ENCODE data around the gene P2RX5.

P2RX5 gene

DNA sequence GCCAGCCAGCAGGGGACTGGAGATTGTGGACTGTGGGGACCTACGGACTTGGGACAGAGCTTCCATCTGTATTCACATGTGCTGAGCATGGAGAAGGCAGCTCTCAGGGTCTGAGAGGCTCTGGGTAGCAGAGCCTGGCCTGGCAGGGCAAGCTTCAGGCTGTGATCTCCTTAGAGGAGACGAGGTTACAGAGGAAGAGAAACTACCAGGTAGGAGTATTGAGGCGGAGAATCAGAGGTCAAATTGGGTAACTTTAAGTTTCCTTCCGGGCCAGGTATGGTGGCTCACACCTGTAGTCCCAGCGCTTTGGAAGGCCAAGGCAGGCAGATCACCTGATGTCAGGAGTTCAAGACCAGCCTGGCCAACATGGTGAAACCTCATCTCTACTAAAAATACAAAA is 50.6 kb downstream of the P2RX5 start:
- H3K4me1 ChIP-seq (ENCODE audit: control insufficient read depth, insufficient read depth, low read length): peaks cover 2% of the 10 kb centered on the region
- H3K27me3 ChIP-seq (ENCODE audit: control insufficient read depth, insufficient read depth, low read length): no peaks in the 10 kb centered on the region
- H3K4me3 ChIP-seq (ENCODE audit: low read depth, low read length): no peak overlapping the region
- no peak overlapping the region for H3K9ac ChIP-seq (ENCODE audit: low read depth, low read length)
- peaks cover 12% of the 10 kb centered on the region for H3K36me3 ChIP-seq (ENCODE audit: control insufficient read depth, insufficient read depth, low read length)
- no peaks in the 10 kb centered on the region for H3K9me3 ChIP-seq (ENCODE audit: control insufficient read depth, insufficient read depth, low read length)

DNA sequence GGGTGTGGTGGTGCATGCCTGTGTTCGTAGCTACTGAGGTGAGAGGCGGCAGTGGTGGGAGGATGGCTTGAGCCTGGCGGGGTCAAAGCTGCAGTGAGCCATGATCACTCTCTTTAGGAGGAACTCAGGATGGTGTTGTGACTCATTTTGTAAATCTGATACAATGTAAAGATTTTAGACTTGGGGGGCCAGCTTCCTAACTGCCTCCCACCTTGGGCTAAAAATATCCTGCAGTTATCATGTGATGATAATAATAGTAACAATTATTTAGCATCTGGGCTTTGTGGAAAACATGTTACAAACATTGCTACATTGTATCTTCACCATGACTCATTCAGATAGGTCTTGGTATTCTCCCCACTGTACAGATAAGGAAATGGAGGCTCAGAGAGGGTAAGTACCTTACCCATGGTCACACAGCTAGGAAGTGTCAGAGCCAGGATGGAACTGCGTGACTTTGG is 52.0 kb downstream of the P2RX5 start:
- H3K36me3 ChIP-seq (ENCODE audit: control insufficient read depth, insufficient read depth, low read length): peaks cover 15% of the 10 kb centered on the region
- H3K4me1 ChIP-seq (ENCODE audit: control insufficient read depth, insufficient read depth, low read length): peaks cover 2% of the 10 kb centered on the region
- H3K4me3 ChIP-seq (ENCODE audit: low read depth, low read length): no peak overlapping the region
- no peak overlapping the region for H3K9ac ChIP-seq (ENCODE audit: low read depth, low read length)
- no peaks in the 10 kb centered on the region for H3K9me3 ChIP-seq (ENCODE audit: control insufficient read depth, insufficient read depth, low read length)
- H3K27me3 ChIP-seq (ENCODE audit: control insufficient read depth, insufficient read depth, low read length): no peaks in the 10 kb centered on the region

DNA sequence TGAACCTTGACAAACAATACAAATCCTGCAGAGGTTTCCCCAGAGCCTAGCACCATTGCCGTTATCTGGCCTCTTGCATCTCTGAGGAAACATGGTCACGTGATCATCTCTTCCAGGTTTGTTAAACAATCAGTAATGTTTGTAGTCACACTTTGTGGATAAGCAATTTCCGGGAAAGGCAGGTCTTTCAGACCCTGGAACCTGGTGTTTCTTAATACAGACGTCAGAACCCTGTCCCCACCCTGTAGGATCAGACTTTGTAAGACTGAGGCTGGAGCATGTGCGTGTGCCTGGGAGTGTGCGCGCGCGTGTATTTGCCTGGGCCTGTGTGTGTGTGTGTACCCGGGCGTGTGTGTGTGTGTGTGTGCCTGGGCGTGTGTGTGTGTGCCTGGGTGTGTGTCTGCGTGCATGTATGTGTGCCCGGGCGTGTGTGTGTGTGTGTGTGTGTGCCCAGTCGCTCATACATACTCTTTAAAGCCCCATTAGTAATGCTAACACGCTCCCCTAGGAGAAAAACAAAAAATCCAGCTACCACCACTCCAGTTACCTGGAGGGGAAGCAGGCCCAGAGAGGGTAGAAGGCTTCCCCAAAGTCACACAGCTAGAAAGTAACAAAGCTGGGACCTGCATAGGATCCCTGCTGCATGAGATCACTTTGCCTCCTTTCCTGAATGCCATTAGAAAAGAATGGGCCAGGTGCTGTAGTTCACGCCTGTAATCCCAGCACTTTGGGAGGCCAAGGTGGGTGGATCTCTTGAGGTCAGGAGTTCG is 54.1 kb downstream of the P2RX5 start:
- H3K4me1 ChIP-seq (ENCODE audit: control insufficient read depth, insufficient read depth, low read length): peaks cover 2% of the 10 kb centered on the region
- H3K4me3 ChIP-seq (ENCODE audit: low read depth, low read length): no peak overlapping the region
- H3K36me3 ChIP-seq (ENCODE audit: control insufficient read depth, insufficient read depth, low read length): peaks cover 13% of the 10 kb centered on the region
- no peaks in the 10 kb centered on the region for H3K27me3 ChIP-seq (ENCODE audit: control insufficient read depth, insufficient read depth, low read length)
- no peak overlapping the region for H3K9ac ChIP-seq (ENCODE audit: low read depth, low read length)
- no peaks in the 10 kb centered on the region for H3K9me3 ChIP-seq (ENCODE audit: control insufficient read depth, insufficient read depth, low read length)

DNA sequence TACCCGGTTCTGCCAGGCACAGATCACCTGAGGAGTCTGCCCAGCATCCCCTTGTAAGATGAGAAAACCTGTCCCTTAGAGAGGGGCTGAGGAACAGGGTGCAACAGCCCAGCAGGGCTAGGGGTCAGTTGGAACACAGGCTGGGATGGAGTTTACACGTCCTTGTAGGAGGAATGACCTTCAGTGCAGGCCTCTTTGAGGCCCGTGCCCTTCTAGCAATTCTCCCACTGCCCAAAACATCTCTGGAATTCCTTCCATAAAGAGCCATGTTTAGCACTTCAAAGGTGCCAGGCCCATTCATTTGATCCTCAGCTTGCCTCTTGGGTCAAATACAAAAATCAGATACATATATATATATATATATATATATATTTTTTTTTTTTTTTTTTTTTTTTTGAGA is 54.9 kb downstream of the P2RX5 start:
- H3K9ac ChIP-seq (ENCODE audit: low read depth, low read length): peak overlapping the region; percentile 24
- no peaks in the 10 kb centered on the region for H3K9me3 ChIP-seq (ENCODE audit: control insufficient read depth, insufficient read depth, low read length)
- no peak overlapping the region for H3K4me3 ChIP-seq (ENCODE audit: low read depth, low read length)
- H3K36me3 ChIP-seq (ENCODE audit: control insufficient read depth, insufficient read depth, low read length): peaks cover 13% of the 10 kb centered on the region
- H3K4me1 ChIP-seq (ENCODE audit: control insufficient read depth, insufficient read depth, low read length): peaks cover 2% of the 10 kb centered on the region
- H3K27me3 ChIP-seq (ENCODE audit: control insufficient read depth, insufficient read depth, low read length): no peaks in the 10 kb centered on the region

DNA sequence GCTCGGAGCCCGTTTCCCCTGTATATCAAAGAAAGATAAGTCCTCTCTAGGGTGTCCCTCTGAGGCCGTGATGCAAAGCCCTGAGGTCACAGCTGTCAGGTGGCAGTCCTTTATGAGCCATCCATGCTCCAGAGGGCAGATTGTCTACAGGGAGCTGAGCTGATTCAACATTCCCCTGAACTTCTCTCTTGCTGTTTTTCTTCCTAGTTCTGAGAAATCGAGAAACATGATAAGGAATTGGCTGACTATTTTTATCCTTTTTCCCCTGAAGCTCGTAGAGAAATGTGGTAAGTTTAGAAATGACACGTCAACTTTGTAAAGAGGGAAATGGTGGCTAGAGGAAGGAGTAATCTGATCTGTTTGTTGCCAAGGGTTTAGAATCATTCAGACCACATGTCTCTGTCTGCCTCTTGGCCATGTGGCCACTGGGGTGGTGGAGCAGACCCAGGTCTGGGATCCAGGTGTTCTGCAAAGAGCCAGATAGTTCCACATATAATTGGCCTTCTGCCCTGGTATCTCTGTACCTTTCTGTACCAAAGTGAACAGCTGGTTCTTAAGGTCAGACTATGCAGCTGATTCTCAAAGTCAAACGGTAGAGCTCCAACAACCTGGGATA is 55.9 kb downstream of the P2RX5 start:
- H3K27me3 ChIP-seq (ENCODE audit: control insufficient read depth, insufficient read depth, low read length): no peaks in the 10 kb centered on the region
- peaks cover 4% of the 10 kb centered on the region for H3K4me1 ChIP-seq (ENCODE audit: control insufficient read depth, insufficient read depth, low read length)
- H3K9ac ChIP-seq (ENCODE audit: low read depth, low read length): no peak overlapping the region
- no peak overlapping the region for H3K4me3 ChIP-seq (ENCODE audit: low read depth, low read length)
- peaks cover 16% of the 10 kb centered on the region for H3K36me3 ChIP-seq (ENCODE audit: control insufficient read depth, insufficient read depth, low read length)
- H3K9me3 ChIP-seq (ENCODE audit: control insufficient read depth, insufficient read depth, low read length): no peaks in the 10 kb centered on the region

DNA sequence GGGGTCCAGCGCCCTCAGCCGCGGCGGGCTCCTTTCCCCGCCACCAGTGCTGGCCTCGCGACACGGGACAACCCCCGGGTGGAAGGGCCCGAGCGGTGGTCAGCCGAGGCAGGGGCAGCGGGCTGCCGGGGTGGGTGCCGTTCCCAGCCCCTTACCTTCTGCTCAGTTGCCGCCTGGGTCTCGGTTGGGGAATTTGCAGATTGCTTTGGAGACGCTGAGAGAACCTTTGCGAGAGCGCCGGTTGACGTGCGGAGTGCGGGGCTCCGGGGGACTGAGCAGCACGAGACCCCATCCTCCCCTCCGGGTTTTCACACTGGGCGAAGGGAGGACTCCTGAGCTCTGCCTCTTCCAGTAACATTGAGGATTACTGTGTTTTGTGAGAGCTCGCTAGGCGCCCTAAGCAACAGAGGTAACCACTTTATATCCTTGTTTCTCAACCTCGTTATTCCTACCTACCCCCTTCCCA is 59.0 kb downstream of the P2RX5 start:
- Histone ChIP-seq H3K9me3 (ENCODE audit: control insufficient read depth, insufficient read depth, low read length) (no peaks in the 10 kb centered on the region), H3K4me1 (ENCODE audit: control insufficient read depth, insufficient read depth, low read length) (peaks cover 4% of the 10 kb centered on the region), H3K36me3 (ENCODE audit: control insufficient read depth, insufficient read depth, low read length) (peaks cover 17% of the 10 kb centered on the region), H3K4me3 (ENCODE audit: low read depth, low read length) (peak overlapping the region; percentile 89), H3K9ac (ENCODE audit: low read depth, low read length) (peak overlapping the region; percentile 97), H3K27me3 (ENCODE audit: control insufficient read depth, insufficient read depth, low read length) (no peaks in the 10 kb centered on the region)

DNA sequence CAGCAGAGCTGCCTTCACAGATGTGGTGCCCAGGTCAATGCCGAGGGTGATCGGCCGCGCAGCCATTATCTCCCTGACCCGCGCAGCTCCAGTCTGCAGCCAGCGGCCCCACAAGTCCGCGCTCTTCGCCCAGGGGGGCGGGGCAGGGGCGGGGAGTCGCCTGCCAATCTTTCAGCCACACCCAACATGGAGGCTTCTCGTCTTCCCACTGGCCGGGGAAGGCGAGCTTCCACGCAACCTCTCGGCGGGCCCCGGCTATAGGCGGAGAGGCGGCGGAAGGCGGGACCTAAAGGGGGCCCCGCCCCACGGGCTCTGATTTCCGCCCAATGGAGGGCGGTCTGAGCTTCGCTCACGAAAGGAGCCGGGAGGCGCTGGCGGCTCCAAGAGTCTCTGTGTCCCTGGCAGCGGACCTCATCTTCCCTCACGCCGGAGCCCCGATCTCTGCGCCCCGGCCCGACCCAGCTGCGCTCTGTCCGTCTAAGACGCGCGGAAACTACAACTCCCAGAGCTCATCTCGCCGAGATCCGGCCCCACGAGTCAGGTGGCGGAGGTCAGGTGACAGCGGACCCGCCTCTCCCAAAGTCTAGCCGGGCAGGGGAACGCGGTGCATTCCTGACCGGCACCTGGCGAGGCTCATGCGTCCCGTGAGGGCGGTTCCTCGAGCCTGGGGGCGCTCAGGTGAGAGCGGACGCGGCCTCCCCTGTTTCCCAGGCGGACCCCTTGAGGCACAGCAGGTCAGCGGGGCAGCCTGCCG is 59.6 kb downstream of the P2RX5 start, which contains the start of the genes CTNS and SHPK:
CTNS (plus strand) TSS at position 607 of the 754 bp plus-strand sequence. CDS start 3,447 bp downstream, outside the sequence.
SHPK (minus strand) TSS at position 97 of the 754 bp plus-strand sequence; CDS start at position 66, 31 bp downstream.
- H3K27me3 ChIP-seq (ENCODE audit: control insufficient read depth, insufficient read depth, low read length): no peaks in the 10 kb centered on the region
- H3K9ac ChIP-seq (ENCODE audit: low read depth, low read length): peak within 1 kb of the TSS; percentile 97
- peak within 1 kb of the TSS; percentile 89 for H3K4me3 ChIP-seq (ENCODE audit: low read depth, low read length)
- no peaks in the 10 kb centered on the region for H3K9me3 ChIP-seq (ENCODE audit: control insufficient read depth, insufficient read depth, low read length)
- peaks cover 17% of the 10 kb centered on the region for H3K36me3 ChIP-seq (ENCODE audit: control insufficient read depth, insufficient read depth, low read length)
- peaks cover 4% of the 10 kb centered on the region for H3K4me1 ChIP-seq (ENCODE audit: control insufficient read depth, insufficient read depth, low read length)

DNA sequence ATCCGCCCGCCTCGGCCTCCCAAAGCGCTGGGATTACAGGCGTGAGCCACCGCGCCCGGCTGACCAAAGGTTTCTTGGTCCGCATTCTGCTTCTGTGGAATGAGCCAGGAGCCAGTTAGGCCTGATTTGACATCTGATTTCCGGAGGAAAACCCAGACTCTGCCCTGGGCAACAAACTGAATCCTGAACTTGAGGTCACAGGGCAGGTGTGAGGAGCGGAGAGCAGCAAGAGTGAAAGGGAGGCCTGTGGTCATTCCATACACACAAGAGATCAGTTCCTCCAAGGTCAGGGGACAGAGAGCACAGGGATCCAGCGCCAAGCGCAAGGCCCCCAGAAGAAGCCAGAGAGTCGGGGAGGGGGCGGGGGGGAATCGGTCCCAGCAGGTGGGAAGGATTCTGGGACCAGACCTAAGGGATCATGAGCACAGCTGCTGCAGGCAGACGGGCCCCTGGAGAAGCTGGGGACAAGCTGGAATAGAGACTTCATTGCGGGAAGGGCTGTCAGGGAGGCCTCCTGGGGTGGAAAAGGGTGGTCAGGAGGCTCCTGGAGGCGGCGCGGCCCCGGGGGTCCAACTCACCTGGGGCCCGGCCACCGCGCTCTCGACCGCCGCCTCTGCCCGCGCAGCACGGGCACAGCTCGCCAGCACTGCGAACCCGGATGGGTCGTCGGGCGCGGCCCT is 60.3 kb downstream of the P2RX5 start:
- peak overlapping the region; percentile 81 for H3K9ac ChIP-seq (ENCODE audit: low read depth, low read length)
- peaks cover 2% of the 10 kb centered on the region for H3K4me1 ChIP-seq (ENCODE audit: control insufficient read depth, insufficient read depth, low read length)
- H3K9me3 ChIP-seq (ENCODE audit: control insufficient read depth, insufficient read depth, low read length): no peaks in the 10 kb centered on the region
- peaks cover 13% of the 10 kb centered on the region for H3K36me3 ChIP-seq (ENCODE audit: control insufficient read depth, insufficient read depth, low read length)
- H3K27me3 ChIP-seq (ENCODE audit: control insufficient read depth, insufficient read depth, low read length): no peaks in the 10 kb centered on the region
- peak overlapping the region; percentile 84 for H3K4me3 ChIP-seq (ENCODE audit: low read depth, low read length)

DNA sequence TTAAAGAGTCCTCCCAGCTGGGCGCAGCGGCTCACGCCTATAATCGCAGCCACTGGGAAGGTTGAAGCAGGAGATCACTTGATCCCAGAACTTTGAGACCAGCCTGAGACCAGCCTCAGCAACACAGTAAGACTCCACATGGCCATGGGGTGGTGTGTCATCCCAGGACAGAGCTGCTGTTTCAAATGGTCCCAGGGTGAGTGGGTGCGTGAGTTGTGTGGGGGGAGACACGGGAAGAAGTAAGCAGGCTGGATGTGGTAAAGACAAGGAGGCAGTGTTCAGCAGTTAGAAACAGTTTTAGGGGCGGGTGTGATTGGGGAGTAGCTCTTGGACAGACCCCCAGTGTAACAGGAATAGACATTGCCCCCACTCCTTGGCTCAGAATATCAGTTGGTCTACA is 63.7 kb downstream of the P2RX5 start:
- no peak overlapping the region for H3K4me3 ChIP-seq (ENCODE audit: low read depth, low read length)
- H3K4me1 ChIP-seq (ENCODE audit: control insufficient read depth, insufficient read depth, low read length): peaks cover 2% of the 10 kb centered on the region
- no peaks in the 10 kb centered on the region for H3K9me3 ChIP-seq (ENCODE audit: control insufficient read depth, insufficient read depth, low read length)
- no peaks in the 10 kb centered on the region for H3K27me3 ChIP-seq (ENCODE audit: control insufficient read depth, insufficient read depth, low read length)
- peaks cover 16% of the 10 kb centered on the region for H3K36me3 ChIP-seq (ENCODE audit: control insufficient read depth, insufficient read depth, low read length)
- no peak overlapping the region for H3K9ac ChIP-seq (ENCODE audit: low read depth, low read length)

DNA sequence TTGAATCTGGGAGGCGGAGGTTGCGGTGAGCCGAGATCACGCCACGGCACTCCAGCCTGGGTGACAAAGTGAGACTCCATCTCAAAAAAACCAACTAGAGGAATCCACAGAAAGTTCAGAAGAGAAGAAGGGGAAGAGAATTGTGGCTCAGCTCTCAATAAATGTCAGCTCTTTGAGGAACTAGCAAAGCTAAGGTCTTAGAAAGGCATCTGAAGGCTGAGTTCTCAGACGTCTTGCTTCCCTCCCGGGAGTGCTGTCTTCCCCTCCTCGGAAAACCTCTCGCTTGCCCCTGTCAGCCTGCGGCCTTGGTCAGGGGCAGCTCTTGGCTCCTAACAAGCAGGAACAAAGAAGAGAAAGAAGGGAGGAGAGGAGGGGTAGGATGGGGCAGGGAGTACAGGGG is 65.2 kb downstream of the P2RX5 start:
- Histone ChIP-seq H3K4me1 (ENCODE audit: control insufficient read depth, insufficient read depth, low read length) (peaks cover 2% of the 10 kb centered on the region), H3K36me3 (ENCODE audit: control insufficient read depth, insufficient read depth, low read length) (peaks cover 15% of the 10 kb centered on the region), H3K9me3 (ENCODE audit: control insufficient read depth, insufficient read depth, low read length) (no peaks in the 10 kb centered on the region), H3K4me3 (ENCODE audit: low read depth, low read length) (no peak overlapping the region), H3K27me3 (ENCODE audit: control insufficient read depth, insufficient read depth, low read length) (no peaks in the 10 kb centered on the region), H3K9ac (ENCODE audit: low read depth, low read length) (no peak overlapping the region)

DNA sequence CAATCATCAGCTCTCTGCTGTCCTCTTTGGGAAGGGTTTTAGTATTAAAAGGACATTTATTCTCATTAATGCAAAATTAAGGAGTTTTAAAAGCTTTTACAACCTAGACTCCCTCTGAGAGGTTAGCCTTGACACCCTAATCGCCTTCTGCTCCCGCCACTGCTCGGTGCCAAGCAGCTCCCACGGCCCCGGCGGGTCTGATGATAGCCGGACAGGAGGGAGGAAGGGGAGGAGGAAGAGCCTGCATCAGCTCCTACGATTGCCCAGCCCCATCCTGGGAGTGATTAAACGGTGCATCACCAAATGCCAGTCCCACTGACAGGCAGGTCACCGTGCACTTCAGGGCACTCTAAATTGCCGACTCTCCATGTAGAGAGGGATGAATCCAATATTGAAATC is 68.2 kb downstream of the P2RX5 start:
- no peaks in the 10 kb centered on the region for H3K27me3 ChIP-seq (ENCODE audit: control insufficient read depth, insufficient read depth, low read length)
- no peaks in the 10 kb centered on the region for H3K4me1 ChIP-seq (ENCODE audit: control insufficient read depth, insufficient read depth, low read length)
- H3K9ac ChIP-seq (ENCODE audit: low read depth, low read length): no peak overlapping the region

More for the DNA sequence above, 68.2 kb downstream of the P2RX5 start:
- no peaks in the 10 kb centered on the region for H3K9me3 ChIP-seq (ENCODE audit: control insufficient read depth, insufficient read depth, low read length)
- peaks cover 34% of the 10 kb centered on the region for H3K36me3 ChIP-seq (ENCODE audit: control insufficient read depth, insufficient read depth, low read length)
- no peak overlapping the region for H3K4me3 ChIP-seq (ENCODE audit: low read depth, low read length)
